NOMO-1 treated with DMSO at 0.1 percent for 48 hours (cell line): ENCODE results near the gene KPRP.

Experiments used
- DNase-seq: peaks from one replicate; lab custom pipeline; 2025; ENCODE audit not compliant: unreplicated experiment; lab: John Stamatoyannopoulos, UW

Gene KPRP, protein sequence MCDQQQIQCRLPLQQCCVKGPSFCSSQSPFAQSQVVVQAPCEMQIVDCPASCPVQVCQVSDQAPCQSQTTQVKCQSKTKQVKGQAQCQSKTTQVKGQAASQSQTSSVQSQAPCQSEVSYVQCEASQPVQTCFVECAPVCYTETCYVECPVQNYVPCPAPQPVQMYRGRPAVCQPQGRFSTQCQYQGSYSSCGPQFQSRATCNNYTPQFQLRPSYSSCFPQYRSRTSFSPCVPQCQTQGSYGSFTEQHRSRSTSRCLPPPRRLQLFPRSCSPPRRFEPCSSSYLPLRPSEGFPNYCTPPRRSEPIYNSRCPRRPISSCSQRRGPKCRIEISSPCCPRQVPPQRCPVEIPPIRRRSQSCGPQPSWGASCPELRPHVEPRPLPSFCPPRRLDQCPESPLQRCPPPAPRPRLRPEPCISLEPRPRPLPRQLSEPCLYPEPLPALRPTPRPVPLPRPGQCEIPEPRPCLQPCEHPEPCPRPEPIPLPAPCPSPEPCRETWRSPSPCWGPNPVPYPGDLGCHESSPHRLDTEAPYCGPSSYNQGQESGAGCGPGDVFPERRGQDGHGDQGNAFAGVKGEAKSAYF

DNA sequence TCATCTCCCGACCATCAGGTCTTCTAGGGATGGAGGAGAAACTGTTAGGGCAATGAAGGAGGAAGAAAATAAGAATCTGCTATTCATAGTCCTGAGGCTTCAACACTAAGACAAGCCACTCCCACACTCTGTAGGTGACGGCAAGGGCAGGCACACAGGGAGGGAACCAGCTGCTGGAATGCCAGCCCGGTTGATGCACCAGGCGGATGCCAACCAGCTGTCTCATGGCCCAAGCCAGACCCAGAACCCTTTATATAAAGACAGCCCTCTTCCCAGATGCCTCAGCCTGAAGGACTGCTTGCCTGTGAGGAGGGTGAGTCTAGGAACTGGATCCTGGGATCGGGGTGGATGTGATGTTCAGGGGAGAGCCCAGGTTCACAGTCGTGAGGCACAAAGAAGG is at the start of gene KPRP:
KPRP (plus strand) TSS at position 279 of the 400 bp plus-strand sequence. CDS start 1,564 bp downstream, outside the sequence.
- DNase-seq: no peak

DNA sequence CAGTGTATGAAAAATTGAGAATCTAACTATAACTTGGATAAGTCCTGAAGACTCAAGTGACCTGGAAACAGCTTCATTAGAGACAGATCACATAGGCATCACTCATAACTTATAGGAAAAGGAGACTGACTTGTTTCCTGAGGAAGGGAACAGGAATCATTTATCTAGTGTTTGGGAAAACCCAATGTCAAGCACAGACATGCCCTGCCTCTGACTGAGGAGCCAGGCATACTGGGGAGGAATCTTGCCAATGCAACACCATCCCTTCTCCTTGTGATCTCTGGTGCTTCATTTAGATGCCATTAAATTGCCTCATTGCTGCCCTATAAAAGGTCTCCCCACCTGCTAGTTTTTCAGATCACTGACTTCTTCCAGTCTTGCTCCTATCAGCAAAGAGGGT is 39.6 kb upstream of the KPRP start:
- DNase-seq: no peak

DNA sequence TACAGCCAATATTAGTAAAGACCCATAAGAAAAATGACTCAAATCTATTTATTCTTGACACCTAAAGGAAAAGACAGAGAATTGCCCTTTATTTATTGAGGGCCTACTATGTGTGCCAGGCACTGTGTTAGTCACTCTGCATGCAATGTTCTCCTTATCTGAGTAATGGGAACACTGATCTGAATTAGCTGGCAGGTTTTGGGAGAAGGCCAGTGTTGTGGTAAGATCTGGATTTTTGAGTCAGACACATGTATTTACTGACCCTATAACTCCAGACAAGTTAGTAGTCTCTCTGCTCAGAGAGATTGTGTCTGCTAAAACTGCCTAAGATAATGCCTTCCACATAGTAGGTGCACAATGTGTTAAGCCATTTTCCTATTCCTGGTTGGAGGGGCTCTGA is 32.6 kb upstream of the KPRP start:
- DNase-seq: no peak

DNA sequence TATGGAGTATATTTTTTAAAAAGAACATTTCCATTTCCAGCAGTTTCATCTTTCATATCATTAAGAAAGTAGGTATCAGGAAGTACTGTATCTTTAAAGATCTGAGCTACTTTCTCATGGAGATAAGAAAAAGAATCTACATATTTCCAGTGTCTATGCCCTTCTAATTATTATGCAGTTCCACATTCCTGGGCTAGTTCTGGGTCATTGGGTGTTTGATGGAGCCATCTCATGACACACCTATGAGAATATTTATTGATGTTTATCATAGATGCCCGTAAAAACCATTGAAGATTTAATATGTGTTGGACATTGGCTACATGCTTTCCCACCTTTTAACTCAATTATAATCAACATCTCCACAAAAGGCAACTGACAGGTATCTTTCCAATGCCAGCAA is 28.8 kb upstream of the KPRP start:
- DNase-seq: no peak

DNA sequence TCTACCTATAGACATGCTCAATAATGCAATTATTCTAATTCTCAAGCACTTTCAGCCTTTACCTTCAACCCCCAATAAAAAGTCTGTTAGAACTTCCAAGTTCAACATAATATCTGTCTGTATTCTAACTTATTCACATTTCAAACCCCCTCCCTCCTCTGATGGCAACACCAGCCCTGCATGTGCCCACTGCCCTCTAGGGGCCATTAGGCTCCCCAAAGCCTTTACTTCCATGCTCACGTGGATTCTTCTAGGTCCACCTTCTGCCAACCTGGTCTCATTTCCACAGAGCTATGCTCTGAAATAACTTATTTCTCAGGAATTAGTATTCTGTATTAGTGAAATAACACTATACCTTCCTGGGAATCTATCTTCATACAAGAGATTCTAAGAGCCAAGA is 22.2 kb upstream of the KPRP start:
- no peak for DNase-seq

DNA sequence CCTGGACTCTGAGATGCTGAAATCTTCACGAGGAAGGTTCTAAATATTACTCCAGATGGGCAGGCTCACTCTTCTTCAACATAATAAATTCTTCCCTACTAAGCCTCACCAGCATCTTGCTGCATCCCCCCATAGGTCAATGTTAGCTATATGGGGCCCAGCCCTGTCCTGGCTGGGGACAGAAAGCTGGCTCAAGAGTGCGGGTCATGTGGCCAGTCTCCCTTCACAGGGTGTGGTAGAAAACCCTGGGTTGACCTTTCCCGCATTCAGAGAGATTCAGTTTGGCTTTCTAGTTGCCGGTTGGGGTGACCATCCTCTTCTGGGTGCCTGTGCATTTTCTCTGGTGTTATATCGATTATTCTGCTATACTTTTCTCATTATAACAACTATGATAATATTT is 19.8 kb upstream of the KPRP start:
- no peak for DNase-seq

DNA sequence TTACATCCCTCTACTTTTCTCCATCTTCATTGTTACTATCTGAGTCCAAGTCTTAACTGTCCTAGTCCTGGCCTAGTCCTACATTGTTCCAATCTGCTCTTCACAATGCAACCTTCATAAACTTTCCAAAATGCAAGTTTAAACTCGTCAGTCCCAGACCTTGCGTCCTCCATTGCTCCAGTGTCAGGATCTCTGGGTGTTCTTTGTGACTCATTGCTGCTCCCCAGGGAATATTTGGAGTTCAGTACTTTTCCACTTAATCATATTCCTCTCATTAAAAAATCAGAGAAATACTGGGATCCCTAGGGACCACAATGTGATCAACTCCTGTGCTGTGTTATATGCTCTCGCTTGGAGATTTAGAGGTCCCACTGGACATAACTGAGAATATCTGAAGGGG is 18.0 kb upstream of the KPRP start:
- no peak for DNase-seq

DNA sequence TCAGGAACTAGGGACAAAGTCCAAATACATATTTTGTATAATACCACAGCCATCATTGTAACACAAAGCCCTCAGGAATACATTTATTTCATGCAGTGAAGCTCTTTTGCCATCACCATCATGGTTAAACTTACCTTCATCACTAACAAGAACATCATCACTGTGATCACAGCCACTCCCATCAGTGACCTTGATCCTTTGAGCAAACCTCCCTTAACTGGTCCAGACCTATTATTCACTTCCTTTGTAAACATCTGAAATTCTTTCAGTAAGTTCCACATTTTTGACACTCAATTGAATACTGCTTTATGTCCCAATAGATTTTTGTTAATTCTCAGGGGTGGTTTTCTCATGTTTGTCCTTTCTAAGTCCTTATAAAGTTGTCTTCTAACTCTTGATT is 16.2 kb upstream of the KPRP start:
- DNase-seq: no peak

DNA sequence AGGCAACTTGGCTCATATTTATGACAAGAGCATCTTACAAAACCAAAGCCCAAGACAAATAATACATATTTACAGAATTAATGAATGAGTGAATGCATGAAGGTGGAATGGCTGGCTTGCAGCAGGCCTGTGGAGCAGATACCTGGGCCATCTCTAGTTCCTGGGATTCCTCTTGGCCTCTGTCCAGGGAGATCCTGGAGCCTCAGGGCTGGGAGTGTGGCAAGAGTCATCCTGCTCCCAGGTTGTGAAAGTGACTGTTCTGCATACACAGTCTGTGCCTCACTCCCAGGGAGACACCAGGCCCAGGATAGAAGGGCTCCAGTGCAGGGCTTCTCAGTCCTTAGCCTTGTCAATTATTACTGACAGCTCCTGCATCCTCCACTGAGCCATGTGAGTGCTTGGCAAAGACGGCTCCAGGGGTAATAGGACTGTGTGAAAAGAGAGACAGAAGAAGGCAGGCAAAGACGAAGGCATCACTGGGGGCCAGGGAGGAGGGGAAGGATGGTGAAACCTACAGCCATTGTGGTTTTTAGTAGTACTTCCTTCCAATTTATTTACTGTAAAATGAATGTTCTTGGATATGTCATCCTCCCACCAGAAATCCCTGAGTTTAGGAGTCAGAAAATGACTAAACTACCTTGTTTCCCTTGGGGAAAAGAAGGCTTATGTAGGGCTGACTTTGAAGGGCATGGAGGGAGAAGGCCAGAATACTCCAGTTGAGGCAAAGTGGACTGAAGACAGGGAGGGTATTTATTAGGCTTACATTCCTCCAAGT is 14.3 kb upstream of the KPRP start:
- DNase-seq: no peak

DNA sequence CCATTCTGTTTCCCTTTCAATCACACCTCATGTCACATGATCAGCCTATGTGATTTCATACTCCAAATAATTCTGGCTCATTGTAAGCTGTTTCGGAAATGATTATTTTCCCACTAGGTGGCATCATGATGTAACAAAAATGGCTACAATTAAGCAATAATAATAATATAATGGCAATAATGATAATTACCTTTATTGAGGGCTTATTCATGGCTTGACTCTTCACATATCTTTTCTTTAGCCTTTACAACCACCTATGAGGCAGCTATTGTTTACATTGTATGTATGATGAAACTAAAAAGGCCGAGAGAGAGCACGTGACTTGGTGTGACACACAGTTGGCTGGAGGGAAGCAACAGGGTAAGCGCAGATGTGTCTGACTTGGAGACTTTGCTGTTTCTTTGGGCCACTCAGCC is 12.5 kb upstream of the KPRP start:
- DNase-seq: peak; percentile 10

DNA sequence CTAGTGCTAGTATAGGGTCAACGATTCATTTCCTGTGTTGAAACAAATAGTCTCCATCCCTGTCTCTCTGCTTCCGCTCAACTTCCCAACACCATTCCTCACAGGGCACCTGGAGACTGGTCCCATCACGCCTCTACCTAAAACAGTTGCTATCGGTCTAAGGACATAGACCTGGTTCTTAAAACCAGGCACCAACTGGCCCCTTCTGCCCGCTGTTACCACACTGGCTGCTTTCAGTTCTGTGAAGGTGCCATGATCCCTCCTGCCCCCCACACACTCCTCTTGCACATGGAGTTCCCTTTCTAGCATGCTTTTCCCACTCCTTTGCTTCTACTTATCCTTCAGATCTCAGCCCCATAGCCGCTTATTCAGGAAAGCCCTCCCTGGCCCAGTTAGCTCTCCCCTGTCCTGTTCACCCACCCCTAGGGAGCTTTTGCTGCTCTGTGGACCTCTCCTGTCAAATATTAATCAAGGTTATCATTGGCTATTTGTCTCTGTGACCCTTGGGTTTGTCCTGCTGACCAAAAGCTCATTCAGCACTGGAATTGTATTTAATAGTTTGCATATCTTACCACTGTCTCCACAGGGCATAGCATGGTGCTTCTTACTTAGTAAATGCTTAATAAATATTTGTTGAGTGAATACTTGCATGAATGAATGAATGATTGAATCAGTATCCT is 11.9 kb upstream of the KPRP start:
- DNase-seq: peak; percentile 1

DNA sequence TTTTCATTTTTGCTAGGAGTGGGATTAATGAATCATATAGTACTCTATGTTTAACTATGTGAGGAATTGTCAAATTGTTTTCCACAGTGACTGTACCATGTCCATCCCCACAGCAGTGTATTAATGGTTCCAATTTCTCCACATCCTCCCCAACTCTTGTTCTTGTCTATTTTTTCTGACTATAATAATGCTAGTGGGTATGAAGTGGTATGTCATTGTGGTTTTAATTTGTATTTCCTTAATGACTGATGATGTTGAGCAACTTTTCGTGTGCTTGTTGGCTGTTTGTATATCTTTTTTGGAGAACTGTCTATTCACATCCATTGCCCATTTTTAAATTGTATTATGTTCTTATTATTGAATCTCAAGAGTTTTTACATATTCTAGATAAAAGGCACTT is 10.0 kb upstream of the KPRP start:
- peak; percentile 3 for DNase-seq

DNA sequence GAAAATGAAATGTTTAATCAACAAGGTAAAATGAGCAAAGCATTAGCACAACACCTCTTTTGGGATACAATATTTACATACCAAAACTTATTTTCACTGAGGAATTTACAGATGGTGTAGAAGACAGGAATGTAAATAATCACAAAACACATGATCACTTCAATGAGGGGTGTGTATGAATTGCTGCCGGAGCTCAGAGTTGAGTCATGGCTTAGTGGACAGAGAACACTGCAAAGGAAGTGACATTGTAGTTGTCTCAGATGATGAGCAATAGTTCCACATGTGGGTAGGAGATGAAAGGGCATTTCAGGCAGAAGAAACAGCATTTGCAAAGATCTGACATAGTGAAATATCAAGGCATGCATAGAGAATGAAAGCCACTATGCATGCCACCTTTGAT is 5.6 kb upstream of the KPRP start:
- no peak for DNase-seq

DNA sequence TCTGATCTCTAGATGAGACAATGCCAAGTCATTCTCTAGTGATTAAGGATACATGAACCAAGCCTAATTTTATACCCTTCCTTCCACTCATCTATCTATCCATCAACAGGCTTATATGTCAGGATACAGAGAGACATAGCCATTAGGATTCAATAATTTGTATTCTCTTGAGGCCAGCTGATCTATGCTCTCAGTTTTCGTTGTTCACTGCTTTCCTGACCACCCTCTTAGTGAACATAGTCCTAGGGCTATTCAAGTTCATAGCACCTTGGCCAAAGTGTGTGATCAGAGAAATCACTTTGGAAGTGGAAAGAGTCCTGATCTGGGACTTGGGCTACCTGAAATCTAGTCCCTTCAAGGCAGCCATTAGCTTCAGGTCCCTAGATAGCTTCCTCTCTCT is 4.2 kb upstream of the KPRP start:
- no peak for DNase-seq

DNA sequence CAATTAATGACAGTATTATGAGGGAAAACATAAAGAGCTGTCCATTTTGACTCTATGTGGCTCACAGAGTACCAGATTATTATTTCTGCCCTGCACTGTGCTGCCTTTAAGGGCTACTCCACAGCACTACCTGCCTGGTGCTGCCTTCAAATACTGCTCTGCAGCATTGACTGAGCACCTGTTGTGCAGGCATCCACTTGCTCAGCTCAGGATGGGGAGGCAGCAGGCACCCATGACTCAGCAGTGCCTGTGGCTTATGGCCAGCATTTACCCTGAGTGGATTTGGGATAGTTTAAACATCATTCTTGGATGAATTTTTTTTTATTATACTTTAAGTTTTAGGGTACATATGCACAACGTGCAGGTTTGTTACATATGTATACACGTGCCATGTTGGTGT is 953 bp upstream of the KPRP start:
- DNase-seq: no peak

DNA sequence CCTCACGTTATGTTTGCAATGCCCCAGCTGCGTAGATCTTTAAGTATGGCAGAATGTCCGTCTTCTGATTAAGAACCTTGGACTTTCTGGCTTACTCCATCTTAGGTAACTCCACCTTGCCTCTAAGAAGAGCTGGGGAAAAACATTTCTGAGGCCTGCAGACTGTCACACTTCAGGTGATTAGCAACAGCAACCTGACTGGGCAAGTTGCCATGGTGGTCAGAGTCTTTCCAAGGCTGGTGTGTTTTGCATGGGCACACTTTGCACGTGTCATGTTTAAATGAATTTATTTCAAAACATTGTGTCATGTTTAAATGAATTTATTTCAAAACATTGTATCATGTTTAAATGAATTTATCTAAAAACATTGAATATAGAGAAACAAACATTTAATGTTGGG is 811 bp downstream of the KPRP start:
- DNase-seq: no peak

DNA sequence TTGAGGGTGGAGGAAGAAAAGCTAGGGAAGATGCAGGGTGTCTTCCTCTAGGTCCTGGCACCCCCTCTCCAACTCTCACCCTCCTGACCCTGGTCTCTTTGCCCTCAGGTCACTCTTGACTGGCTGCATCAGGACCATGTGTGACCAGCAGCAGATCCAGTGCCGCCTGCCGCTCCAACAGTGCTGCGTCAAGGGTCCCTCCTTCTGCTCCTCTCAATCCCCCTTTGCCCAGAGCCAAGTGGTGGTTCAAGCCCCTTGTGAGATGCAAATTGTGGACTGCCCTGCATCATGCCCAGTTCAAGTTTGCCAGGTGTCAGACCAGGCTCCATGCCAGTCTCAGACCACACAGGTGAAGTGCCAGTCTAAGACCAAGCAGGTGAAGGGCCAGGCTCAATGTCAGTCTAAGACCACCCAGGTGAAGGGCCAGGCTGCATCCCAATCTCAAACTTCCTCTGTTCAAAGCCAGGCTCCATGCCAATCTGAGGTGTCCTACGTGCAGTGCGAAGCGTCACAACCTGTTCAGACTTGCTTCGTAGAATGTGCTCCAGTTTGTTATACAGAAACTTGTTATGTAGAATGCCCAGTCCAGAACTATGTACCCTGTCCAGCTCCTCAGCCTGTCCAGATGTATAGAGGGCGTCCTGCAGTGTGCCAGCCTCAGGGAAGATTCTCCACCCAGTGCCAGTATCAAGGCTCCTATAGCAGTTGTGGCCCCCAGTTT is 1.8 kb downstream of the KPRP start:
- DNase-seq: no peak

DNA sequence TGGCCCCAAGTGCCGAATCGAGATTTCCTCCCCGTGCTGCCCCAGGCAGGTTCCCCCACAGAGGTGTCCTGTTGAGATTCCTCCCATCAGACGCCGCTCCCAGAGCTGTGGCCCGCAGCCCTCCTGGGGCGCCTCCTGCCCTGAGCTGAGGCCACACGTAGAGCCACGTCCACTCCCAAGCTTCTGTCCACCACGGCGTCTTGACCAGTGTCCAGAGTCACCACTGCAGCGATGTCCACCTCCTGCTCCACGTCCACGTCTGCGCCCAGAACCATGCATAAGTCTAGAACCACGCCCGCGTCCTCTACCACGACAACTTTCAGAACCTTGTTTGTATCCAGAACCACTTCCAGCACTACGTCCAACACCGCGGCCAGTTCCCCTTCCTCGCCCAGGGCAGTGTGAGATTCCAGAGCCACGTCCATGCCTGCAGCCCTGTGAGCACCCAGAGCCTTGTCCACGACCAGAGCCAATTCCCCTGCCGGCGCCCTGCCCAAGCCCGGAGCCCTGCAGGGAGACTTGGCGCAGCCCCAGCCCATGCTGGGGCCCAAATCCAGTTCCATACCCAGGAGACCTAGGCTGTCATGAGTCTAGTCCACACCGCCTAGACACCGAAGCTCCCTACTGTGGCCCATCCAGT is 2.8 kb downstream of the KPRP start:
- no peak for DNase-seq

DNA sequence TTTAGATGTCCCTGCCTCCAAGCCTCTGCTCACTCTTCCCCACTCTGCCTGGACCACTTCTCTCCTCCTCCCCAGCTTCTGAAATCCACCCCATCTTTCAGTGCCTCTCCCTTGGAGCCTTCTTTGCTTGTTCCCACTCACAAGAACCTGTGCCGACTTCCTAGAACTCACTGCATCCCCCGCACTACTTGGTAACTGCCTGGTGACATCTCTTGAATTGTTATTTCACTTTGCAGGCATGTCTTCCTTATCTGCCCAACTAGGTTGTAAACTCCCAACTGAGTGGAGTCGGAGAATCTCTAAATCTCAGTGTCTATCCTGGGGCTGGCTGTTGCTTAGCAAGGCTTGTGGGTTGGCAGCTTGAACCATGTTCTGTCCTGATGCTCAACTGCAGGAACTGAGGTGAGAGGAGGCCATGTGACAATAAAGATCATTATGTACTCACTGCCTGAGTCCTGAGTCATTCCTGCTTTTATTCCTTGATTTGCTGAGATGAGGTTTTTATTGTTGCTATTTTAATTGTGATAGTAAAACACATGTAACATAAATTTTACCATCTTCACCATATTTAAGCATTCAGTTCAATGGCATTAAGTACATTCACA is 3.9 kb downstream of the KPRP start:
- DNase-seq: no peak
